ENCODE measurements around the gene ZBTB16.

Gene ZBTB16

GRCh38 chr11:114233755-114234154, 174.2 kb downstream of the ZBTB16 start:
- DNase-seq, result no peak
- H3K4me3 Mint-ChIP-seq, result peak overlapping the region; percentile 34
- peak overlapping the region; percentile 54 for H3K27ac Mint-ChIP-seq
- H3K27me3 Mint-ChIP-seq (ENCODE audit: low read depth, poor library complexity), result peaks cover 9% of the 10 kb centered on the region
- no peaks in the 10 kb centered on the region for H3K36me3 Mint-ChIP-seq (ENCODE audit: low read depth)
- no peaks in the 10 kb centered on the region for H3K9me3 Mint-ChIP-seq
- TF ChIP-seq CTCF (IDR thresholded peaks at IDR 0.05), result no peak
- H3K4me1 Mint-ChIP-seq, result peaks cover 76% of the 10 kb centered on the region

GRCh38 chr11:114236829-114237228, 177.3 kb downstream of the ZBTB16 start:
- H3K27ac Mint-ChIP-seq, result no peak overlapping the region
- H3K9me3 Mint-ChIP-seq, result no peaks in the 10 kb centered on the region
- peaks cover 74% of the 10 kb centered on the region for H3K4me1 Mint-ChIP-seq
- no peak for TF ChIP-seq CTCF (IDR thresholded peaks at IDR 0.05)
- H3K4me3 Mint-ChIP-seq, result no peak overlapping the region
- H3K27me3 Mint-ChIP-seq (ENCODE audit: low read depth, poor library complexity), result peaks cover 10% of the 10 kb centered on the region
- no peaks in the 10 kb centered on the region for H3K36me3 Mint-ChIP-seq (ENCODE audit: low read depth)
- DNase-seq, result no peak

- H3K4me3 Mint-ChIP-seq, result no peak overlapping the region
- peaks cover 10% of the 10 kb centered on the region for H3K27me3 Mint-ChIP-seq (ENCODE audit: low read depth, poor library complexity)
- H3K9me3 Mint-ChIP-seq, result no peaks in the 10 kb centered on the region
- DNase-seq, result no peak
- no peaks in the 10 kb centered on the region for H3K36me3 Mint-ChIP-seq (ENCODE audit: low read depth)
- H3K4me1 Mint-ChIP-seq, result peaks cover 74% of the 10 kb centered on the region
- no peak overlapping the region for H3K27ac Mint-ChIP-seq
- TF ChIP-seq CTCF (IDR thresholded peaks at IDR 0.05), result no peak
These were observed 178.1 kb downstream of the ZBTB16 start for GRCh38 chr11:114237321-114238280.

GRCh38 chr11:114239753-114240161, 180.2 kb downstream of the ZBTB16 start:
- H3K4me3 Mint-ChIP-seq, result no peak overlapping the region
- peaks cover 10% of the 10 kb centered on the region for H3K27me3 Mint-ChIP-seq (ENCODE audit: low read depth, poor library complexity)
- DNase-seq, result no peak

GRCh38 chr11:114242032-114242431, 182.5 kb downstream of the ZBTB16 start:
- no peaks in the 10 kb centered on the region for H3K9me3 Mint-ChIP-seq
- H3K36me3 Mint-ChIP-seq (ENCODE audit: low read depth), result peaks cover 9% of the 10 kb centered on the region
- no peak for DNase-seq
- peaks cover 81% of the 10 kb centered on the region for H3K4me1 Mint-ChIP-seq
- H3K4me3 Mint-ChIP-seq, result no peak overlapping the region
- H3K27ac Mint-ChIP-seq, result no peak overlapping the region
- peaks cover 4% of the 10 kb centered on the region for H3K27me3 Mint-ChIP-seq (ENCODE audit: low read depth, poor library complexity)
- TF ChIP-seq CTCF (IDR thresholded peaks at IDR 0.05), result no peak

More at GRCh38 chr11:114239753-114240161, 180.2 kb downstream of the ZBTB16 start:
- TF ChIP-seq CTCF (IDR thresholded peaks at IDR 0.05), result no peak
- Mint-ChIP-seq H3K36me3 (ENCODE audit: low read depth) (no peaks in the 10 kb centered on the region), H3K27ac (no peak overlapping the region), H3K9me3 (no peaks in the 10 kb centered on the region), H3K4me1 (peaks cover 74% of the 10 kb centered on the region)
